A204.1 (cell line): ENCODE data around the gene SLC25A1.
"Not testable (repeated sequence)": the region's sequence is repeated elsewhere in the genome, so short reads cannot be mapped to it uniquely, and the experiment has no call there.

Source experiments
- FAIRE-seq: peaks from 2 replicates; lab custom pipeline; 2012; peaks lifted over from hg19 to GRCh38; lab: Jason Lieb, UNC

SLC25A1 gene

GRCh38 chr22:19166421-19166820, 12.1 kb downstream of the SLC25A1 start:
- no peak for FAIRE-seq

- no peak for FAIRE-seq
Observed at GRCh38 chr22:19164425-19164824, 14.1 kb downstream of the SLC25A1 start.

- not testable (repeated sequence) for FAIRE-seq
Observed at GRCh38 chr22:19158649-19159048, 19.9 kb downstream of the SLC25A1 start.

GRCh38 chr22:19156109-19156508, 22.4 kb downstream of the SLC25A1 start:
- FAIRE-seq, result not testable (repeated sequence)

- no peak for FAIRE-seq
Observed at GRCh38 chr22:19152942-19153883, 25.3 kb downstream of the SLC25A1 start.

GRCh38 chr22:19151329-19152191, 27.0 kb downstream of the SLC25A1 start:
- FAIRE-seq, result no peak

GRCh38 chr22:19150482-19151328, 27.8 kb downstream of the SLC25A1 start:
- no peak for FAIRE-seq

- FAIRE-seq, result no peak
Observed at GRCh38 chr22:19149991-19150390, 28.5 kb downstream of the SLC25A1 start, which contains the start of gene GSC2. Gene GSC2 (minus strand): TSS chr22:19150292. CDS start chr22:19150283, 9 bp downstream.

- FAIRE-seq, result no peak
Observed at GRCh38 chr22:19149047-19149883, 29.3 kb downstream of the SLC25A1 start.

GRCh38 chr22:19148417-19149046, 30.0 kb downstream of the SLC25A1 start:
- FAIRE-seq, result no peak

GRCh38 chr22:19147195-19147780, 31.2 kb downstream of the SLC25A1 start:
- FAIRE-seq, result no peak

GRCh38 chr22:19146215-19146968, 32.1 kb downstream of the SLC25A1 start:
- FAIRE-seq, result no peak

- FAIRE-seq, result no peak
Observed at GRCh38 chr22:19143967-19144400, 34.6 kb downstream of the SLC25A1 start.

- FAIRE-seq, result no peak
Observed at GRCh38 chr22:19143212-19143611, 35.3 kb downstream of the SLC25A1 start.

GRCh38 chr22:19142394-19142793, 36.1 kb downstream of the SLC25A1 start:
- FAIRE-seq, result no peak

- no peak for FAIRE-seq
Observed at GRCh38 chr22:19139974-19140373, 38.6 kb downstream of the SLC25A1 start.

GRCh38 chr22:19139001-19139356, 39.6 kb downstream of the SLC25A1 start:
- FAIRE-seq, result no peak

GRCh38 chr22:19138217-19139000, 40.1 kb downstream of the SLC25A1 start:
- no peak for FAIRE-seq
